ENCODE data around the gene IER3. TPM values are rescaled to one million over a fixed set of nuclear protein-coding genes. Genes with fewer than 3 reads are reported as not detected.

Gene IER3
- total and polyA plus RNA-seq, 9 of the 15 experiments (the other 6 are each of a cell fraction or from before 2014, with no cell fraction given), result 1.5 to 30.0 (median 11.5) TPM

DNA sequence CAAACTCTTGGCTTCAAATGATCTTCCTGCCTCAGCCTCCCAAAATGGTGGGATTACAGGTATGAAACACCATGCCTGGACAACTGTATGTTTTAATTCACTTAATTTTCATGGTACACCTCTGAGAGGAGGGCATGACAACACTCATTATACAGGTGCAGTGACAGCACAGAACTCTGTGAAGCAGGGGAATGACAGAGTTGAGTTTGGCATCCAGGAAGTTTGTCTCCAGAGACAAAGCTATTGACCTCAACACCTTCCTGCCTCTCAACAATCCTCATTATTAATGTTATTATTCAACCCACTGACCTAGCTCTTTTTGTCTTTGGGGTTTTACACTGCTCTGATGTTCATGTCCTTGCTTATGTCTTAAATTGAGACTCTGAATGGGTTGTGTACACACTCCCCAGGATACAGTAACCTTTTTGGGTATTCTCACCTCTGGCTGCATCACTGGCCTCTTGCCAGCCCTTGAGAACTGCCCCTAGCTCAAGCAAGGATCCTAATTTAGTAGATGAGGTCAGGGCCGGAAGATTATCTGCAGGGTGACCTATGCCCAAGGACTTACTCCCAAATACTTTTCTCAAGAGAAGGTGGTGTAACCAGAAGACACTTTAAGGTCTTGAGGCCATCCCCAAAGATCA, 13.0 kb upstream of the IER3 start (continued):
- TF ChIP-seq ETS2 (tag; IDR thresholded peaks at IDR 0.05; ENCODE audit: borderline replicate concordance, poor library complexity, severe bottlenecking) (no peak), XRCC3 (IDR thresholded peaks at IDR 0.05) (no peak), CTBP1 (IDR thresholded peaks at IDR 0.05; ENCODE audit: borderline replicate concordance) (peak; percentile 42; the same call in 1 of the 2 replicates), ZNF175 (CRISPR knock-in tag; IDR thresholded peaks at IDR 0.05; ENCODE audit: low read depth) (peak; percentile 48; the same call in 1 of the 2 replicates), RAD51 (IDR thresholded peaks at IDR 0.05; ENCODE audit: borderline replicate concordance, low read depth) (no peak), RBM34 (IDR thresholded peaks at IDR 0.05; ENCODE audit: borderline replicate concordance, insufficient read depth, low read length) (no peak), ZNF121 (CRISPR knock-in tag; conservative IDR thresholded peaks at IDR 0.05) (no peak), RHOXF2B (CRISPR knock-in tag; conservative IDR thresholded peaks at IDR 0.05) (no peak), PURB (CRISPR knock-in tag; IDR thresholded peaks at IDR 0.05; ENCODE audit: low read depth) (no peak), MEF2A (IDR thresholded peaks at IDR 0.05; ENCODE audit: control insufficient read depth, low read depth, low read length) (peak; percentile 93), NCOA2 (IDR thresholded peaks at IDR 0.05; ENCODE audit: partially characterized antibody in 2 of 2) (no peak), SRSF9 (IDR thresholded peaks at IDR 0.05; ENCODE audit: borderline replicate concordance, low read depth, low read length) (no peak), CBX3 (IDR thresholded peaks at IDR 0.05; ENCODE audit: borderline replicate concordance in 1 of 2, low read length in 2 of 2) (no peak), GTF2A2 (tag; IDR thresholded peaks at IDR 0.05) (no peak), XRCC5 (IDR thresholded peaks at IDR 0.05; ENCODE audit: low read depth, low read length) (no peak), NR4A1 (CRISPR knock-in tag; IDR thresholded peaks at IDR 0.05) (no peak), NR4A1 (tag; IDR thresholded peaks at IDR 0.05) (no peak), ELF4 (CRISPR knock-in tag; IDR thresholded peaks at IDR 0.05) (no peak), NFE2L1 (tag; IDR thresholded peaks at IDR 0.05; ENCODE audit: borderline replicate concordance, low read depth) (no peak)
- TF ChIP-seq, protein P1, sequence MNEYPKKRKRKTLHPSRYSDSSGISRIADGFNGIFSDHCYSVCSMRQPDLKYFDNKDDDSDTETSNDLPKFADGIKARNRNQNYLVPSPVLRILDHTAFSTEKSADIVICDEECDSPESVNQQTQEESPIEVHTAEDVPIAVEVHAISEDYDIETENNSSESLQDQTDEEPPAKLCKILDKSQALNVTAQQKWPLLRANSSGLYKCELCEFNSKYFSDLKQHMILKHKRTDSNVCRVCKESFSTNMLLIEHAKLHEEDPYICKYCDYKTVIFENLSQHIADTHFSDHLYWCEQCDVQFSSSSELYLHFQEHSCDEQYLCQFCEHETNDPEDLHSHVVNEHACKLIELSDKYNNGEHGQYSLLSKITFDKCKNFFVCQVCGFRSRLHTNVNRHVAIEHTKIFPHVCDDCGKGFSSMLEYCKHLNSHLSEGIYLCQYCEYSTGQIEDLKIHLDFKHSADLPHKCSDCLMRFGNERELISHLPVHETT (CRISPR knock-in tag; conservative IDR thresholded peaks at IDR 0.05 in 1 of 2, IDR thresholded peaks at IDR 0.05 in 1 of 2), result no peak
- TF ChIP-seq, protein P2, sequence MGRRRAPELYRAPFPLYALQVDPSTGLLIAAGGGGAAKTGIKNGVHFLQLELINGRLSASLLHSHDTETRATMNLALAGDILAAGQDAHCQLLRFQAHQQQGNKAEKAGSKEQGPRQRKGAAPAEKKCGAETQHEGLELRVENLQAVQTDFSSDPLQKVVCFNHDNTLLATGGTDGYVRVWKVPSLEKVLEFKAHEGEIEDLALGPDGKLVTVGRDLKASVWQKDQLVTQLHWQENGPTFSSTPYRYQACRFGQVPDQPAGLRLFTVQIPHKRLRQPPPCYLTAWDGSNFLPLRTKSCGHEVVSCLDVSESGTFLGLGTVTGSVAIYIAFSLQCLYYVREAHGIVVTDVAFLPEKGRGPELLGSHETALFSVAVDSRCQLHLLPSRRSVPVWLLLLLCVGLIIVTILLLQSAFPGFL (CRISPR knock-in tag; IDR thresholded peaks at IDR 0.05), result no peak
- TF ChIP-seq, protein P3, sequence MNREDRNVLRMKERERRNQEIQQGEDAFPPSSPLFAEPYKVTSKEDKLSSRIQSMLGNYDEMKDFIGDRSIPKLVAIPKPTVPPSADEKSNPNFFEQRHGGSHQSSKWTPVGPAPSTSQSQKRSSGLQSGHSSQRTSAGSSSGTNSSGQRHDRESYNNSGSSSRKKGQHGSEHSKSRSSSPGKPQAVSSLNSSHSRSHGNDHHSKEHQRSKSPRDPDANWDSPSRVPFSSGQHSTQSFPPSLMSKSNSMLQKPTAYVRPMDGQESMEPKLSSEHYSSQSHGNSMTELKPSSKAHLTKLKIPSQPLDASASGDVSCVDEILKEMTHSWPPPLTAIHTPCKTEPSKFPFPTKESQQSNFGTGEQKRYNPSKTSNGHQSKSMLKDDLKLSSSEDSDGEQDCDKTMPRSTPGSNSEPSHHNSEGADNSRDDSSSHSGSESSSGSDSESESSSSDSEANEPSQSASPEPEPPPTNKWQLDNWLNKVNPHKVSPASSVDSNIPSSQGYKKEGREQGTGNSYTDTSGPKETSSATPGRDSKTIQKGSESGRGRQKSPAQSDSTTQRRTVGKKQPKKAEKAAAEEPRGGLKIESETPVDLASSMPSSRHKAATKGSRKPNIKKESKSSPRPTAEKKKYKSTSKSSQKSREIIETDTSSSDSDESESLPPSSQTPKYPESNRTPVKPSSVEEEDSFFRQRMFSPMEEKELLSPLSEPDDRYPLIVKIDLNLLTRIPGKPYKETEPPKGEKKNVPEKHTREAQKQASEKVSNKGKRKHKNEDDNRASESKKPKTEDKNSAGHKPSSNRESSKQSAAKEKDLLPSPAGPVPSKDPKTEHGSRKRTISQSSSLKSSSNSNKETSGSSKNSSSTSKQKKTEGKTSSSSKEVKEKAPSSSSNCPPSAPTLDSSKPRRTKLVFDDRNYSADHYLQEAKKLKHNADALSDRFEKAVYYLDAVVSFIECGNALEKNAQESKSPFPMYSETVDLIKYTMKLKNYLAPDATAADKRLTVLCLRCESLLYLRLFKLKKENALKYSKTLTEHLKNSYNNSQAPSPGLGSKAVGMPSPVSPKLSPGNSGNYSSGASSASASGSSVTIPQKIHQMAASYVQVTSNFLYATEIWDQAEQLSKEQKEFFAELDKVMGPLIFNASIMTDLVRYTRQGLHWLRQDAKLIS (CRISPR knock-in tag; IDR thresholded peaks at IDR 0.05), result no peak
